NCI-H345 treated with DMSO at 0.1 percent for 48 hours (cell line): ENCODE measurements around the gene SOX3.

Experiments
- DNase-seq: peaks from one replicate; lab custom pipeline; 2025; ENCODE audit not compliant: unreplicated experiment; lab: John Stamatoyannopoulos, UW

SOX3 gene

DNA sequence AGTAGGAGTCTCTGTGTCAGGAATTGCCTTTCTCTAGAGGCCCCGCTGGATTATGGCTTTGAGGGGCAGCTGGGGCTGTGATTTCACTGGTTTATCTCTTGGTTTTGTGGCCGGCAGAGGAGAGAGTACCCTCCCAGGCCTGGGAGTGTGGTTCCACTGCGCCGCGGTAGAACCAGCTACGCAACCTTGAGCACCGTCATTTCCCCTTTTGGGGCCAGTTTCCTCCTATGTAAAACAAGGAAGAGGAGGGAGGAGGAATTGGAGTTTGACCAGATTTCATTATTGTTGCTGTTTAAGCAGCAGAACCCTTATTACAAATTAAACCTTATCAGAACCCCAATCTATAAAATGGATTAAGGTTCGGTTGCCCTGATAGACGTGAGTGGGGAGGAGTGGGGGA lies 4.4 kb downstream of the SOX3 start:
- no peak for DNase-seq

GRCh38 chrX:140495739-140496138 lies 9.1 kb downstream of the SOX3 start:
- DNase-seq = no peak

GRCh38 chrX:140492066-140492994 lies 12.5 kb downstream of the SOX3 start:
- no peak for DNase-seq

GRCh38 chrX:140480765-140481164 lies 24.1 kb downstream of the SOX3 start:
- DNase-seq = no peak

- DNase-seq = no peak
Measured at GRCh38 chrX:140477987-140478386, 26.9 kb downstream of the SOX3 start.

- DNase-seq = no peak
Measured at GRCh38 chrX:140475025-140475424, 29.8 kb downstream of the SOX3 start.

GRCh38 chrX:140467211-140467610 lies 37.7 kb downstream of the SOX3 start:
- no peak for DNase-seq
